Stomach (tissue), 9 donors: ENCODE measurements around the gene SEMA5B. TPM values are rescaled to one million over a fixed set of nuclear protein-coding genes. Genes with fewer than 3 reads are reported as not detected.

ENCODE experiments used
- DNase-seq, 2 donors: peaks; one replicate each; pipeline versions ENCODE4 v3.0.0 to v3.0.0-alpha.2; 2013 to 2019
- H3K27ac ChIP-seq, 5 donors: fragments of 200-600 bp in 4 of 5; sonication (generic) in 4 of 5; one replicate each; pipeline ENCODE4 v1.5.1; 2013 to 2019; ENCODE audit warnings: mild to moderate bottlenecking in 1 of 5, moderate library complexity in 1 of 5
- H3K27me3 ChIP-seq, 3 donors: fragments of 200-600 bp; sonication (generic); one replicate each; pipeline ENCODE4 v1.5.1; 2017 to 2019; ENCODE audit warnings: mixed run types in 1 of 3
- H3K36me3 ChIP-seq, 4 donors: fragments of 200-600 bp; sonication (generic); 1 replicate in 3 of 4; 2 replicates in 1 of 4; pipeline ENCODE4 v1.5.1; 2016 to 2019
- H3K4me1 ChIP-seq, 4 donors: fragments of 200-600 bp; sonication (generic); one replicate each; pipeline ENCODE4 v1.5.1; 2016 to 2019
- H3K4me3 ChIP-seq, 4 donors: fragments of 200-600 bp; sonication (generic) in 3 of 4; one replicate each; pipeline ENCODE4 v1.5.1; 2016 to 2019; ENCODE audit warnings: mild to moderate bottlenecking in 1 of 4
- H3K9me3 ChIP-seq, 4 donors: fragments of 200-600 bp; sonication (generic); one replicate each; pipeline ENCODE4 v1.5.1; 2016 to 2019
- EP300 ChIP-seq: sonication (generic); formaldehyde crosslinking; IDR thresholded peaks from one replicate; pipeline ENCODE4 v1.6.1; 2017; ENCODE audit warnings: antibody characterized with exemption
- POLR2A ChIP-seq, 4 donors: fragments of 450-650 bp; IDR thresholded peaks; one replicate each; pipeline ENCODE4 v1.6.1; 2016; ENCODE audit warnings: antibody characterized with exemption in 4 of 4, control low read depth in 2 of 4, mild to moderate bottlenecking in 1 of 4, moderate library complexity in 1 of 4
- POLR2AphosphoS5 ChIP-seq, 3 donors: sonication (generic); formaldehyde crosslinking; IDR thresholded peaks; one replicate each; pipeline ENCODE4 v1.6.1; 2016; ENCODE audit warnings: antibody characterized with exemption in 3 of 3
- WGBS, 5 donors: extraction: QIAGEN DNeasy Blood & Tissue Kit in 3 of 5; methylation state at CpG; one replicate each; pipeline versions ENCODE4 v1.1.5 to v1.1.7; 2013 to 2018; 5-methylcytosine and 5-hydroxymethylcytosine counted together
- intact Hi-C: fragments of 100-400 bp; cut with DNase I; formaldehyde crosslinking; loops from one replicate; pipeline ENCODE4 v1.15.1; 2023; ENCODE audit warnings: low total_unique reads
- polyA plus RNA-seq, 3 donors: library from polyadenylated mRNA; stranded (reverse); fragments of 200-250 nt; gene quantifications; one replicate each; pipeline ENCODE4 v1.2.3, GENCODE V29; 2013
- total RNA-seq, 5 donors: library from RNA; depleted of rRNA; stranded (reverse); fragments of >200 nt; gene quantifications; one replicate each; pipeline versions ENCODE4 v1.1.0 to v1.2.3, GENCODE V29; 2014 to 2016
- TF ChIP-seq, protein P1 (sequence below), 7 experiments: fragments of 450-650 bp in 4 of 7; fragments of 200-600 bp in 3 of 7; sonication (generic) in 3 of 7; IDR thresholded peaks; one replicate each; pipeline ENCODE4 v1.5.1; 2016 to 2019; ENCODE audit warnings: antibody characterized with exemption in 7 of 7, control low read depth in 2 of 7, mild to moderate bottlenecking in 1 of 7
- donor health status: healthy with polysubstance abuse.
- donor health status: Bipolar disorder and iron deficiency.
- donor health status: healthy.

SEMA5B gene
- total and polyA plus RNA-seq, 8 donors, result 0.15 to 27.2 (median 1.0) TPM; not detected in 2

DNA sequence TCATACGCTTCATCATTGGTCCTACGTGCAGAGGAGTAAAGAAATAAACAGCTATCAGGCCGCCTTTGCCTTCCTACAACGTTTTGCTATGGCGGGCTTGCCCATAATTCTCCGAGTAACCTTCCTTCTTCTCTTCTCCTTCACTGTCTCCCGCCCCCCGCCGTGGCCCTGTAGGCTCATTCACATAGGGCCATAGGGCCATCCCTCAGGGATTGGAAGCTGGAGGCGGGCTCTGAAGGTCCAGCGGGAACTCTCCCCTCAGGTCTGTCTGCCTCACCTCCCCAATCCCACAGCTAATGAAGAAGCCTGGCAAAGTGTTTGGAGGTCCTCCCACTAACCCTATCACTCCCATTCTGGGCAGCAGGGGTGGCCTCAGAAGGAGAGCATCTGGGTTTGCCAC, 43.6 kb downstream of the SEMA5B start:
- Histone ChIP-seq H3K4me3 (no peak overlapping the region), H3K9me3 (no peaks in the 10 kb centered on the region), H3K27me3 (peaks cover 0 to 38% (median 12%) of the 10 kb centered on the region in 3 donors), H3K36me3 (no peaks in the 10 kb centered on the region), H3K4me1 (peaks cover 0 to 9% (median under 1%) of the 10 kb centered on the region in 4 donors), H3K27ac (no peak overlapping the region)
- intact Hi-C loops, result no loop called here
- DNase-seq, result no peak
- TF ChIP-seq EP300 (no peak), POLR2A (IDR thresholded peaks at IDR 0.05) (no peak), POLR2AphosphoS5 (IDR thresholded peaks at IDR 0.05) (no peak)
- TF ChIP-seq, protein P1, sequence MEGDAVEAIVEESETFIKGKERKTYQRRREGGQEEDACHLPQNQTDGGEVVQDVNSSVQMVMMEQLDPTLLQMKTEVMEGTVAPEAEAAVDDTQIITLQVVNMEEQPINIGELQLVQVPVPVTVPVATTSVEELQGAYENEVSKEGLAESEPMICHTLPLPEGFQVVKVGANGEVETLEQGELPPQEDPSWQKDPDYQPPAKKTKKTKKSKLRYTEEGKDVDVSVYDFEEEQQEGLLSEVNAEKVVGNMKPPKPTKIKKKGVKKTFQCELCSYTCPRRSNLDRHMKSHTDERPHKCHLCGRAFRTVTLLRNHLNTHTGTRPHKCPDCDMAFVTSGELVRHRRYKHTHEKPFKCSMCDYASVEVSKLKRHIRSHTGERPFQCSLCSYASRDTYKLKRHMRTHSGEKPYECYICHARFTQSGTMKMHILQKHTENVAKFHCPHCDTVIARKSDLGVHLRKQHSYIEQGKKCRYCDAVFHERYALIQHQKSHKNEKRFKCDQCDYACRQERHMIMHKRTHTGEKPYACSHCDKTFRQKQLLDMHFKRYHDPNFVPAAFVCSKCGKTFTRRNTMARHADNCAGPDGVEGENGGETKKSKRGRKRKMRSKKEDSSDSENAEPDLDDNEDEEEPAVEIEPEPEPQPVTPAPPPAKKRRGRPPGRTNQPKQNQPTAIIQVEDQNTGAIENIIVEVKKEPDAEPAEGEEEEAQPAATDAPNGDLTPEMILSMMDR (IDR thresholded peaks at IDR 0.05), result no peak
- WGBS, 5 donors, result 60 to 79% (median 73%) methylated on average over 11 of the region's 11 CpGs

GRCh38 chr3:122982216-122983185, 45.1 kb downstream of the SEMA5B start:
- H3K4me3 ChIP-seq, result no peak overlapping the region

DNA sequence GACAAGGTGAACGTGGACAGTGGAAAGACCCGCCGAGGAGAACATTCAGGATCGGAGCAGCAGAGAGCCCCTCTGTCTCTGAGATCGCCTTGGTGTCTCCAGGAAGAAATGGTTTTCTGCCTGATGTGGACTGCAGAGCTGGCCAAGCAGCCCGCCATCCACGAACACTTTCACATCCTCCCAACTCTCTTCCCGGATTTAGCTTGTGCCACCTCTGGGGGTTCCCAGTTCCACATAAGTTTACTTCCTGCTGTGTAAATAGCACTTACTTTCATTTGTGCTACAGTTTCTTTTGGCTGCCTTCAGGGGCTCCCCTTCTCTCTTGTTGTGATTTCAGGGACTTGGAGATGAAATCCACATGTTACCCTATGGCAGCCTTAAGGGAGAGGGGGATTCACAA, 48.4 kb downstream of the SEMA5B start:
- Histone ChIP-seq H3K27me3 (peaks cover 0 to 5% (median 0%) of the 10 kb centered on the region in 3 donors), H3K9me3 (no peaks in the 10 kb centered on the region), H3K4me3 (no peak overlapping the region), H3K4me1 (peaks cover 3 to 34% (median 21%) of the 10 kb centered on the region in 4 donors), H3K27ac (no peak overlapping the region), H3K36me3 (no peaks in the 10 kb centered on the region)
- TF ChIP-seq, protein P1 (IDR thresholded peaks at IDR 0.05), result no peak
- TF ChIP-seq EP300, result no peak
- TF ChIP-seq POLR2AphosphoS5 (IDR thresholded peaks at IDR 0.05), result no peak
- no peak for TF ChIP-seq POLR2A (IDR thresholded peaks at IDR 0.05)
- intact Hi-C loops, result no loop called here
- DNase-seq, result peak in 1 of 2 donors; percentile 42
- WGBS, 5 donors, result 71 to 77% (median 74%) methylated on average over 8 of the region's 8 CpGs

More at GRCh38 chr3:122982216-122983185, 45.1 kb downstream of the SEMA5B start:
- Histone ChIP-seq H3K36me3 (no peaks in the 10 kb centered on the region), H3K9me3 (no peaks in the 10 kb centered on the region), H3K4me1 (peaks cover 0 to 16% (median 8%) of the 10 kb centered on the region in 4 donors), H3K27ac (no peak overlapping the region), H3K27me3 (peaks cover 0 to 23% (median 0%) of the 10 kb centered on the region in 3 donors)
- TF ChIP-seq EP300 (no peak), POLR2AphosphoS5 (IDR thresholded peaks at IDR 0.05) (no peak), POLR2A (IDR thresholded peaks at IDR 0.05) (no peak)
- TF ChIP-seq, protein P1 (IDR thresholded peaks at IDR 0.05), result no peak
- WGBS, 5 donors, result 46 to 65% (median 58%) methylated on average over 13 to 15 of the region's 15 CpGs
- peak in 1 of 2 donors; percentile 79 for DNase-seq
- intact Hi-C loops, result no loop called here

DNA sequence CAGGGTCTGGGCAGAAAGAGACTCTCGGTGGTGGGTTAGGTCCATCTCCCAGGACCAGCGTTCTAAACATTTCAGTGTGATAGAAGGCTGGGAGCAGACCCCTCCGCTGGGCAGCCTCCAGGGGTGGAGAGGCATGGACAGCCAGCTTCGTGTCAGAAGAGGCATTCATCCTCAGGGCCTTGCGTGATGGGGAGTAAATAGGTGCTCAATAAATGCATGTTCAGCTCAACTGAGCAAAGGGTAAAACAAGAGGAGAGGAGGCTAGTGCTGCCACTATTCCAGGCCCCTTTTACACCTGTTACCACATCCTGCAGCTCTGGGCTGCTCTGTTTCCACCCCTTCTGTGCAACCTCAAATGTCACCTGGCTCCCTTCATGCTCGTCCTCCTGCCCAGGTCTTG, 49.0 kb downstream of the SEMA5B start:
- TF ChIP-seq EP300 (no peak), POLR2A (IDR thresholded peaks at IDR 0.05) (no peak), POLR2AphosphoS5 (IDR thresholded peaks at IDR 0.05) (no peak)
- TF ChIP-seq, protein P1 (IDR thresholded peaks at IDR 0.05), result no peak
- intact Hi-C loops, result no loop called here
- no peak overlapping the region for H3K27ac ChIP-seq
- 82 to 88% (median 83%) methylated on average over 6 of the region's 6 CpGs for WGBS, 5 donors
- H3K36me3 ChIP-seq, result no peaks in the 10 kb centered on the region
- DNase-seq, result no peak
- H3K4me1 ChIP-seq, result peaks cover 3 to 36% (median 21%) of the 10 kb centered on the region in 4 donors
- H3K4me3 ChIP-seq, result no peak overlapping the region
- no peaks in the 10 kb centered on the region for H3K27me3 ChIP-seq
- H3K9me3 ChIP-seq, result no peaks in the 10 kb centered on the region
